Ishikawa (cell line): ENCODE data around the gene NAV2.

Experiments used
- CEBPB ChIP-seq: IDR thresholded peaks from 2 replicates; pipeline ENCODE4 v1.6.1; 2012
- EGR1 ChIP-seq: IDR thresholded peaks from 2 replicates; pipeline ENCODE4 v1.6.1; 2012
- EP300 ChIP-seq: IDR thresholded peaks from 2 replicates; pipeline ENCODE4 v1.6.1; 2012; ENCODE audit warnings: borderline replicate concordance
- TAF1 ChIP-seq: IDR thresholded peaks from 2 replicates; pipeline ENCODE4 v1.6.1; 2012; ENCODE audit warnings: low read depth, mild to moderate bottlenecking

- TF ChIP-seq TAF1: no peak
- no peak for TF ChIP-seq CEBPB
- TF ChIP-seq EGR1: no peak
- no peak for TF ChIP-seq EP300
These were observed 16.6 kb upstream of the NAV2 start for GRCh38 chr11:19696073-19696472.
